A549 (cell line): ENCODE measurements around the gene ZNF205.

ENCODE experiments used
- CBX2 ChIP-seq: fragments of 200-600 bp; sonication (generic); IDR thresholded peaks from 2 replicates; pipeline ENCODE4 v1.6.1; 2016; ENCODE audit warnings: low read depth, mild to moderate bottlenecking, borderline replicate concordance
- EP300 ChIP-seq, 2 experiments: fragments of >200 bp; sonication (Bioruptor Twin); formaldehyde crosslinking; IDR thresholded peaks; 2 replicates in 1 of 2; 3 replicates in 1 of 2; pipeline ENCODE4 v1.6.1; 2016 to 2017
- JUNB ChIP-seq: fragments of >200 bp; sonication (Bioruptor Twin); formaldehyde crosslinking; IDR thresholded peaks from 2 replicates; pipeline ENCODE4 v1.6.1; 2016
- MAFK ChIP-seq: fragments of 450-650 bp; IDR thresholded peaks from 2 replicates; pipeline ENCODE4 v1.6.1; 2014; ENCODE audit not compliant: partially characterized antibody
- MAZ ChIP-seq: fragments of 150-350 bp; IDR thresholded peaks from 2 replicates; pipeline ENCODE4 v1.6.1; 2014; ENCODE audit warnings: antibody characterized with exemption, low read depth, low read length, borderline replicate concordance
- NFE2L2 ChIP-seq: fragments of 150-350 bp; conservative IDR thresholded peaks from 2 replicates; pipeline ENCODE4 v1.6.1; 2014; ENCODE audit warnings: low read length
- PBX3 ChIP-seq: IDR thresholded peaks from 2 replicates; pipeline ENCODE4 v1.6.1; 2012
- POLR2A ChIP-seq: IDR thresholded peaks from 2 replicates; pipeline ENCODE4 v1.6.1; 2012; ENCODE audit warnings: mild to moderate bottlenecking, low read length
- RAD21 ChIP-seq, 2 experiments: fragments of >200 bp in 1 of 2; sonication (Bioruptor Twin) in 1 of 2; formaldehyde crosslinking in 1 of 2; IDR thresholded peaks in 1 of 2; conservative IDR thresholded peaks in 1 of 2; 2 replicates in 1 of 2; 3 replicates in 1 of 2; pipeline ENCODE4 v1.6.1; 2012 to 2018; ENCODE audit warnings: inconsistent platforms in 1 of 2
- TP53 ChIP-seq: fragments of 250-450 bp; sonication (Bioruptor Pico); IDR thresholded peaks from 2 replicates; pipeline ENCODE4 v1.5.0; 2021; ENCODE audit warnings: mild to moderate bottlenecking, moderate library complexity
- TF ChIP-seq, protein P1 (sequence below): fragments of >200 bp; sonication (Bioruptor Twin); formaldehyde crosslinking; IDR thresholded peaks from 3 replicates; pipeline ENCODE4 v1.5.1; 2016
- TF ChIP-seq, protein P2 (sequence below): fragments of 200-600 bp; sonication (generic); IDR thresholded peaks from 2 replicates; pipeline ENCODE4 v1.6.1; 2016; ENCODE audit warnings: antibody characterized with exemption, mild to moderate bottlenecking, moderate library complexity
- TF ChIP-seq, protein P3 (sequence below): IDR thresholded peaks from 2 replicates; pipeline ENCODE4 v1.6.1; 2012
- TF ChIP-seq, protein P4 (sequence below): fragments of 250-450 bp; sonication (Bioruptor Pico); IDR thresholded peaks from 2 replicates; pipeline ENCODE4 v1.5.0; 2020; ENCODE audit warnings: low read depth, mild to moderate bottlenecking, moderate library complexity

DNA sequence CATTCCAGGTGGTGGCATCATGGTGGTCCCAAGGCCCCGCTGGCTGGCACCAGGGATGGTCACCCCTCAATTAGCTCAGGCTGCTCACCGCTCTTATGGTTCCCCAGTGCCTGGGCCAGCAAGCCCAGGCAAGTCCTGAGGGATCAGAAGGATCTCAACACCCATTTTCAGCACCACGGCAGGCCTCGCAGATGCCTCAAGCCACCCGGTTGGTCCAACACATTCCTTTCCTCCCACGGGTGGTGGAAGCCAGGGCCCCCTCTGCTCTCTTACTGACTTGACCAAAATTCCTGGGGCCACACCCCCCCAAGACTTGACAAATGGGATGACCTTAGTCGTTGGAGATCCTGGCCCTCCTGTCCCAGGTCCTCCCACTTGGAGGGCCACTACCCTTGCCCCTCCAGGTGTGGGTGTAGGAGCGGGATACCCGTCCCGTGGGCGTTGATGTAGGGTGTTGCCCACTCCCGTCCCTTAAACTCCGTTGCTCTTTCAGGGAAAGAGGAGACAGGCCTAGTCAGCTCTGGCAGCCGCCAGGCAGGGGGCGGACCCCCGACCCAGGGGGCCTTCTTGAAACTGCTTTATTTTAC lies 5.9 kb downstream of the ZNF205 start:
- TF ChIP-seq JUNB (no peak), NFE2L2 (no peak), RAD21 (conservative IDR thresholded peaks at IDR 0.05 in 1 of 2, IDR thresholded peaks at IDR 0.05 in 1 of 2) (no peak), TP53 (CRISPR knock-in tag) (no peak), CBX2 (no peak), MAZ (no peak), PBX3 (no peak), POLR2A (no peak), EP300 (IDR thresholded peaks at IDR 0.05) (no peak), MAFK (no peak)
- TF ChIP-seq, protein P1, sequence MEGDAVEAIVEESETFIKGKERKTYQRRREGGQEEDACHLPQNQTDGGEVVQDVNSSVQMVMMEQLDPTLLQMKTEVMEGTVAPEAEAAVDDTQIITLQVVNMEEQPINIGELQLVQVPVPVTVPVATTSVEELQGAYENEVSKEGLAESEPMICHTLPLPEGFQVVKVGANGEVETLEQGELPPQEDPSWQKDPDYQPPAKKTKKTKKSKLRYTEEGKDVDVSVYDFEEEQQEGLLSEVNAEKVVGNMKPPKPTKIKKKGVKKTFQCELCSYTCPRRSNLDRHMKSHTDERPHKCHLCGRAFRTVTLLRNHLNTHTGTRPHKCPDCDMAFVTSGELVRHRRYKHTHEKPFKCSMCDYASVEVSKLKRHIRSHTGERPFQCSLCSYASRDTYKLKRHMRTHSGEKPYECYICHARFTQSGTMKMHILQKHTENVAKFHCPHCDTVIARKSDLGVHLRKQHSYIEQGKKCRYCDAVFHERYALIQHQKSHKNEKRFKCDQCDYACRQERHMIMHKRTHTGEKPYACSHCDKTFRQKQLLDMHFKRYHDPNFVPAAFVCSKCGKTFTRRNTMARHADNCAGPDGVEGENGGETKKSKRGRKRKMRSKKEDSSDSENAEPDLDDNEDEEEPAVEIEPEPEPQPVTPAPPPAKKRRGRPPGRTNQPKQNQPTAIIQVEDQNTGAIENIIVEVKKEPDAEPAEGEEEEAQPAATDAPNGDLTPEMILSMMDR: no peak
- TF ChIP-seq, protein P2, sequence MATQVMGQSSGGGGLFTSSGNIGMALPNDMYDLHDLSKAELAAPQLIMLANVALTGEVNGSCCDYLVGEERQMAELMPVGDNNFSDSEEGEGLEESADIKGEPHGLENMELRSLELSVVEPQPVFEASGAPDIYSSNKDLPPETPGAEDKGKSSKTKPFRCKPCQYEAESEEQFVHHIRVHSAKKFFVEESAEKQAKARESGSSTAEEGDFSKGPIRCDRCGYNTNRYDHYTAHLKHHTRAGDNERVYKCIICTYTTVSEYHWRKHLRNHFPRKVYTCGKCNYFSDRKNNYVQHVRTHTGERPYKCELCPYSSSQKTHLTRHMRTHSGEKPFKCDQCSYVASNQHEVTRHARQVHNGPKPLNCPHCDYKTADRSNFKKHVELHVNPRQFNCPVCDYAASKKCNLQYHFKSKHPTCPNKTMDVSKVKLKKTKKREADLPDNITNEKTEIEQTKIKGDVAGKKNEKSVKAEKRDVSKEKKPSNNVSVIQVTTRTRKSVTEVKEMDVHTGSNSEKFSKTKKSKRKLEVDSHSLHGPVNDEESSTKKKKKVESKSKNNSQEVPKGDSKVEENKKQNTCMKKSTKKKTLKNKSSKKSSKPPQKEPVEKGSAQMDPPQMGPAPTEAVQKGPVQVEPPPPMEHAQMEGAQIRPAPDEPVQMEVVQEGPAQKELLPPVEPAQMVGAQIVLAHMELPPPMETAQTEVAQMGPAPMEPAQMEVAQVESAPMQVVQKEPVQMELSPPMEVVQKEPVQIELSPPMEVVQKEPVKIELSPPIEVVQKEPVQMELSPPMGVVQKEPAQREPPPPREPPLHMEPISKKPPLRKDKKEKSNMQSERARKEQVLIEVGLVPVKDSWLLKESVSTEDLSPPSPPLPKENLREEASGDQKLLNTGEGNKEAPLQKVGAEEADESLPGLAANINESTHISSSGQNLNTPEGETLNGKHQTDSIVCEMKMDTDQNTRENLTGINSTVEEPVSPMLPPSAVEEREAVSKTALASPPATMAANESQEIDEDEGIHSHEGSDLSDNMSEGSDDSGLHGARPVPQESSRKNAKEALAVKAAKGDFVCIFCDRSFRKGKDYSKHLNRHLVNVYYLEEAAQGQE: no peak
- TF ChIP-seq, protein P3, sequence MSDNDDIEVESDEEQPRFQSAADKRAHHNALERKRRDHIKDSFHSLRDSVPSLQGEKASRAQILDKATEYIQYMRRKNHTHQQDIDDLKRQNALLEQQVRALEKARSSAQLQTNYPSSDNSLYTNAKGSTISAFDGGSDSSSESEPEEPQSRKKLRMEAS: no peak
- TF ChIP-seq, protein P4, sequence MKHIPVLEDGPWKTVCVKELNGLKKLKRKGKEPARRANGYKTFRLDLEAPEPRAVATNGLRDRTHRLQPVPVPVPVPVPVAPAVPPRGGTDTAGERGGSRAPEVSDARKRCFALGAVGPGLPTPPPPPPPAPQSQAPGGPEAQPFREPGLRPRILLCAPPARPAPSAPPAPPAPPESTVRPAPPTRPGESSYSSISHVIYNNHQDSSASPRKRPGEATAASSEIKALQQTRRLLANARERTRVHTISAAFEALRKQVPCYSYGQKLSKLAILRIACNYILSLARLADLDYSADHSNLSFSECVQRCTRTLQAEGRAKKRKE (CRISPR knock-in tag): no peak
